ENCODE measurements around the gene FAM98C.

Gene FAM98C

DNA sequence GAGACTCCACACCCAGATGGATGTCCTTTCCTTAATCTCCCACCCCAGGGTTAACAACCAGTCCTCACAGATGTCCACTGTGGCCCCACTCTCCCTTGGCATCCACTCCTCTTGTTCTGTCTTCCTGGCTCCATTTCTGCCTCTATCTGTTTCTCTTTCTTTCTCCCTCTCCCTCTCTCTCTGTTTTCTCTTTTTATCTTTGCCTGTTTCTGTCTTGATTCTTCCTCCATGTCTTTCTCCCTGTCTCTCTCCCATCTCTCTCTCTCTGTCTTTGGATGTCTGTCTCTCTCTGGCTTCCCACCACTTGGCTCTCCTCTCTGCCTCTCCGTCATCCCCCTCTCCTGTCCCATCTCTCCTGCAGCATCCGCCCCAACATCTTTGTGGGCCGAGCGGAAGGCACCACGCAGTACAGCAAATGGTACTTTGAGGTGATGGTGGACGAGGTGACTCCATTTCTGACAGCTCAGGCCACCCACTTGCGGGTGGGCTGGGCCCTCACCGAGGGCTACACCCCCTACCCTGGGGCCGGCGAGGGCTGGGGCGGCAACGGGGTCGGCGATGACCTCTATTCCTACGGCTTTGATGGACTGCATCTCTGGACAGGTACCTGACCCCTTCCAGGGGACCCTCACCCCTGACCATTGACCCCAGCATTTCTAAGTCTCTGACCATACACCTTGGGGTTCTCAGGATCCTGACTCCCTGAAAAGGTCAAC, 55.0 kb downstream of the FAM98C start:
- DNase-seq (ENCODE audit: low spot score) = no peak

All from LoVo (cell line).